Uterus (tissue), 2 donors: ENCODE measurements around the gene KIF26A.

ENCODE experiments used
- CTCF ChIP-seq, 4 experiments: fragments of 200-600 bp in 2 of 4; fragments of 450-650 bp in 2 of 4; sonication (generic) in 2 of 4; IDR thresholded peaks; one replicate each; pipeline ENCODE4 v1.5.1; 2016 to 2019; ENCODE audit warnings: antibody characterized with exemption in 4 of 4, mild to moderate bottlenecking in 2 of 4, moderate library complexity in 1 of 4
- POLR2A ChIP-seq, 2 donors: fragments of 450-650 bp; IDR thresholded peaks; one replicate each; pipeline ENCODE4 v1.6.1; 2016; ENCODE audit warnings: antibody characterized with exemption in 2 of 2, mild to moderate bottlenecking in 1 of 2, moderate library complexity in 1 of 2

- no peak for TF ChIP-seq CTCF (IDR thresholded peaks at IDR 0.05)
- TF ChIP-seq POLR2A (IDR thresholded peaks at IDR 0.05): no peak
Measured at GRCh38 chr14:104182857-104183425, 44.6 kb downstream of the KIF26A start.
